SKM-1 treated with dmso at 0.1 percent for 144 hours (cell line): ENCODE data around the gene ARL13A.
"Not testable (repeated sequence)": the region's sequence is repeated elsewhere in the genome, so short reads cannot be mapped to it uniquely, and the experiment has no call there.

ENCODE experiments used
- DNase-seq: peaks from one replicate; lab custom pipeline; 2025; ENCODE audit not compliant: unreplicated experiment; lab: John Stamatoyannopoulos, UW

The ARL13A gene

DNA sequence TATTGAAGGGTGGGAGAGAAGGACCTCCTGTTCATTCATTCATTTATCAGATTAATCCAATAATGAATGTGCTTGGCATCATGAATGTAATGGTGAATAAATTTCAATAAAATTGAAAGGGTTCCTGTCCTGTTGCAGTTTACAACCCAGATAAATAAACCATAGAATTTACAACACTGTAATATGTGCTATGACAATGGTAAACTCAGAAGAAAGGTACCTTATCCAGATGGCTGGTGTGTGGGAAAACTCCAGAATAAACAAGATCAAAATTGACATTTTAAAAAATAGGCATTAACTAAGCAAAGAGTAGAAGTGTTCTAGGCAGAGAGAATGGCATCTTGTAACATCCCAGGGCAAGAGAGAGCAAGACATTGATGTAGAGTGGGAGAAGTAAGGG is 15.3 kb downstream of the ARL13A start:
- no peak for DNase-seq

DNA sequence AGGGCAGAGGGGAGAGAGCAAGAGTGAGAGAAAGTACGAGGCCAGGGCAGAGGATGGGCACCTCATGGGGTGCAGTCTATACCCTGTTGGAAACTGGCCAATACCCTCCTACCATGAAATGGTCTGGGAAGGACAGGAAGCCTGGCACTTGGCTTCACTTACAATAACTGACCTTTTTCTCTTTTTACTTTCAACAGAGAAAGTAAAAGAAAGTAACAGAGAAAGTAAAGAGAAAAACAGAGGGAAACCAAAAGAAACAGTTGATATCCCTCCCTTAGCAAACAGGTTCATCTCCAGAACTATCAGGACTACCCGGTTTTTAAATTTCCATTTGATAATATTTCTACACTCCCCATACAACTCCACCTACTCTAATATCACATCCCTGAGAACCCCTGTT is 20.6 kb downstream of the ARL13A start:
- no peak for DNase-seq

DNA sequence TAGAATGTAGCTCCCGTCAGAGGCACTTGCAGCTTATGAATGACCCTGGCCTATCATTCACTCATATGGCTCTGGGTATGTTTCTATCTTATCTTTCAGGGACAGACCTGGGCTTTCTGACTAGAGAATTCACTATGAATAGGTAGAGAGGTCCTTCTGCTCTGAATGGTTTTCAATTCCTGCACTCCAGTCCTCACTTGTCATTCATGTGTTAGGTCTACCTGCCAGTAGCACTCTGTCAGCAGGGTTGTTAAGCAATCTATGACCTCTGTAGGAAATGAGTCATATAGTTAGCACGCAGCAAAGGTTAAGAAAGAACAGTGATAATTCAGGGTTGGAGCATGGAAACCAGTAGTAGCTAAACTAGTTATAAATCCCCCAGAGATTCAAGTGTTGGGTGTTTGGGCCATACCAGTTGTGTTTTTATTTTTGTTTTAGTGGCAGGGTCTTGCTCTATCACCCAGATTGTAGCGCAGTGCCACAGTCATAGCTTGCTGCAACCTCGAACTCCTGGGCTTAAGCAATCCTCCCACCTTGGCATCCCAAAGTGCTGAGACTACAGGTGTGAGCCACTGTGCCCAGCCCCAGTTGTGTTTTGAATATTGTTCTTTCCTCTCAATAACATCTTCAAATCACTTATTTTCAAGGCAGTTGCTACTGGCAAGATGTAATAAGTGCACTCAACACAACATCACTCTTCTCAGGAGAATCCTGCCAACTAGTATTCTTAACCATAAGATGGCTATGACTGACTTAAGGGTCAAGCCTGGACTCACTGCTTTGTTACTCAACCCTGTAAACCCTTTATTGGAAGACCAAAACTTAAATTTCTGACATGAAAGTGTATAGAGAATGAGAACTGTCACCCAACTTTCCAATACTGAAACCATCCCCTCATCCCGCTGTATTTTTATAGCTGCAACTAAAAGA is 25.1 kb downstream of the ARL13A start:
- DNase-seq: no peak

DNA sequence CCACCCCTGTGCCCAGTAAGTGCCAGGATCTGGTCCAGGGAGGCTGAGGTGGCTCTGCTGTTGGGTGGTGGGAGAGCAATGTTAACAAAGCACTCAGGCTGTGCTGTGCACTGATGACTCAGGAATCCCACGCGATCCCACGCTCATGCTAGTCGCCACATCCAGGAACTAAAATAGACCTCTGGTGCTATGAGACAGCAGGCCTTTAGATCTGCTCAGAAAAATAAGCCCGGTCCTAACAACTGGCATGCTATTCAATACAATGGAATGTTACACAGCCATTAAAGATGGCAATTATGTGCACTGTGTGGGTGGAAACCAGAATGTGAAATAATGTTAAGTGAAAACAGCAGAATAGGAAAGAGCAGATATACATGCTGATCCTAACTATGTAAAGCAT is 26.0 kb downstream of the ARL13A start:
- DNase-seq: no peak

DNA sequence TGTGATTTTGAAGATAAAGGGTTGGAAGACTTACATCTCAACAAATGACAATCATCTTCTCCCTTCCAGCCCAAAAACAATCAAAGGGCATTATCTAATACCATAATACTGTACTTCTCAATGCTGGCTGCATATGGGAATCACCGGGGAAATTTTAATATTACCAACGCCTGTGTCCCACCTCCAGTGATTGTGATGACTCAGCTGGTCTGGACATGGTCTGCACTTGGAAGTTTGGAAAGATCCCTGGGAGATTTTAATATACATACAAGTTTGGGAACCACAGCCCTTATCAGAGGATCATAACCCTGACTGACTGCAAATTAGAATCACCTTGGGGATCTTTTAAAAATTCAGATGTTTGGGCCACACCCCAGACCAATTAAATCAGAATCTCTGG is 29.9 kb downstream of the ARL13A start:
- DNase-seq: no peak

DNA sequence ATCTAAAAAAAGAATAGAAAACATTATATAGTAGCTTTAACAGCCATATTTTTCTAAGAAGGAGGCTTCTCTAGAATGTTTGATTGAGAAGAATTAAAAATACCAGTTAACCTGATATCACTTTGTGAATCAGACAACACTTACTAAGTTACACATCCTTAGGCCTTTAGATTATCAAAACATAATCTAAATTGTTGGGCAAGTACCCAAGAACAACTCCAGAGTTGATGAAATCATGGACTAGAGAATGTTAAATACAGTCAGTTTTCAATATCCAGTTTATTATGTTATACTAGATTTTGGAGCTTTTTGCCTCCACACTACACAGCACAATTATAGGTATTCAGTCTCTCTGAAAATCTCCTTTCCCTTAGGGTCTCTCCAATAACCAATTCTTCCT is 39.6 kb downstream of the ARL13A start:
- no peak for DNase-seq

DNA sequence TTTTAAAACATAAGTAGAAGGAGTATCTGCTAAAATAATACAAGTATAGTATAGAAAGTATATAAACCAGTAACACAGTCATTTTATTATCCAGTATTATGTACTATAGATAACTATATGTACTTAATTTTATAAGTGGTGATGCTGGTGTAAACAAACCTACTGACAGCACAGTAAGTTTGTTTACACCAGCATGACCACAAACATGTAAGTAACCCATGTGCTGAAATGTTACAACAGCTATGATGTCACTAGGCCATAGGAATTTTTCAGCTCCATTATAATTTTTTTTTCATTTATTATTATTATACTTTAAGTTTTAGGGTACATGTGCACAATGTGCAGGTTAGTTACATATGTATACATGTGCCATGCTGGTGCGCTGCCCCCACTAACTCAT is 42.5 kb downstream of the ARL13A start:
- not testable (repeated sequence) for DNase-seq

DNA sequence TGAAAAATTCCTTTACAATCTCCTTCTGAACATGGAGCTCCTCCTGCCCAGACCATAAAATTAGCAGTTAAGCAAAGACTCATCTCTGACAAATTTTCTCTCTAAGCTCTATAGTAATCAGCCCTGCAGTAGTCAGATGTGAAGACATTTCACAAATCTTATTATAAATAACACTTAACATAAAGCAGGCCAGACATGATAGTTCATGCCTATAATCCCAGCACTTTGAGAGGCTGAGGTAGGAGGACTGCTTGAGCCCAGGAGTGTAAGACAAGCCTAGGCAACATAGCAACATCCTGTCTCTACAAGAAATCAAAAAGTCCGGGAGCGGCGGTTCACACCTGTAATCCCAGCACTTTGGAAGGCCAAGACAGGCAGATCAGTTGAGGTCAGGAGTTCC is 52.5 kb downstream of the ARL13A start:
- no peak for DNase-seq

DNA sequence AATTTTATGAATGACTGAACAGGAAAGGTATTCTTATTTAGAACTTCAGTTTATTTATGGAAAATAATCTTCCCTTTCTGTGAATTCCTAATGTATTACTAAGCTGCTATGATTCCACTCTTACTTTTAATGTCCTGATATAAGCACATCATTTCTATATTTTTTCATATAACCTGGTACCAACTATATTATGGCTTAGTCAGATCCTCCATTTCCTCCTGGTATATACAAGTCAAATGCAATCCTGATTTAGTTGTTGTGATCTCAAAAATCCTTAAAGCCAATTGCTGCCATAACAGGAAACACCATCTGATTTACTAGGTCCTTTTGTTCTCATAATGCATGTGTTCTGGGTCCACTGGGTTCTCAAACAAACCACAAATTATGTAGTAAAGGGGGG is 55.6 kb downstream of the ARL13A start:
- DNase-seq: no peak

DNA sequence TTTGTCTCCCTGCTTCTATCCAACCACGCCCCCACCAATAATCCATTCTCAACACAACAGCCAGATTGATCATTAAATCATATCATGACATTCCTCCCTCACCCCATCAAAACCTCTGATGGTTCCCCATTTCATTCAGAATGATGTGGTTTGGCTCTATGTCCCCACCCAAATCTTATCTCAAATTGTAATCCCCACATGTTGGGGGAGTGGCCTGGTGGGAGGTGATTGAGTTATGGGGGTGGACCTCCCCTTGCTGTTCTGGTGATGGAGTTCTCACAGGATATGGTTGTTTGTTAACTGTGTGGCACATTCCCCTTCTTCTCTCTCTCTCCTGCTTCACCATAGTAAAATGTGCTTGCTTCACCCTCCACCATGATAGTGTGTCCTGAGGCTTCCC is 59.1 kb downstream of the ARL13A start:
- no peak for DNase-seq

DNA sequence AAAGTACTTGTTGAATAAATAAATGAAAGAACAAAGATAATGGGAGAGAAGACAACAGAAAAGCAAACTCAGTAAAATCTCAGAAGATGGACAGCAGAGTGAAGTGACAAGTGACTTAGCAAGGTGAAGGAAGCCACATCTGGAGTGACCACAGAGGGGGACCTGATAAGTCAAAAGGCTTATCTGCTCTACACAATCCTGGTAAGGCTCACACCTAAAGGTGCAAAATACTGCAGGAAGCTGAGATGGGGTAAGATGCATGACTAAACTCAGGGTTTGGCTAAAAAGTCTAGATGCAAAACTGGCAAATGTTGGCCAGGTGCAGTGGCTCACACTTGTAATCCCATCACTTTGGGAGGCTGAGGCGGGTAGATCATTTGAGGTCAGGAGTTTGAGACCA is 60.2 kb downstream of the ARL13A start:
- DNase-seq: no peak

DNA sequence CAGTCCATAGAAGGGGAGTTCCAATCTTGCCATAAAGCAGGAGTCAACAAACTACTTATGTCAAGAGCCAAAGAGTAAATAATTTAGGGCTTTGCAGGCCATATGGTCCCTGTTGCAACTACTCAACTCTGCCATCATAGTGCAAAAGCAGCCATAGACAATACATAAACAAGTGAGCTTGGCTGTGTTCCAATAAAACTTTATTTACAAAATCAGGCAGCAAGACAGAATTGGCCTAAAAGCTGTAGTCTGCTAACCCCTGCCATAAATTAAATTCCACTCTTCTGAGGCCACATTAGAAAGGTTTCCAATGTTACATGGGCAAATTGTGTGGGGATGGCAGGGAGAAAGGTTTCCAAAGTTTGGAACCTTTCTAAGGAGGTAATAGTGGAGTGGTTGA is 67.7 kb downstream of the ARL13A start:
- DNase-seq: no peak

DNA sequence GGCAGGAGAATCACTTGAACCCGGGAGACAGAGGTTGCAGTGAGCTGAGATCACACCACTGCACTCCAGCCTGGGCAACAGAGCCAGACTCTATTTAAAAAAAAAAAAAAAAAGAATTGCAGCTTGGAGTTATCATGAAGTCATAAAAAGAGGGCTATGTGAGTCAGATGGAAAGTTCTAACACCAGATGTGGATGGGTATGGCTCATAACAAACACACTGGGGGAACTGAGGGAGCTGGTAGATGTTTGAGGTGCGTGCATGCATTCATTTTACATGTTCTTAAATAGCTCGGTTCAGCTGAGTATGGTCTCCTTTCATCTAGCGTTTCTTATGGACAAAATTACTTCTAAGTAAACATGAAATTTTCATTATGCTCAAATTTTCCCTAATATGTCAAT is 70.7 kb downstream of the ARL13A start:
- no peak for DNase-seq
